Esophagus (tissue), 2 donors: ENCODE measurements around the gene USP40. TPM values are rescaled to one million over a fixed set of nuclear protein-coding genes. Genes with fewer than 3 reads are reported as not detected.

Experiments
- H3K27ac ChIP-seq, 2 donors: one replicate each; pipeline ENCODE4 v1.5.1; 2013; ENCODE audit warnings: low read depth in 2 of 2, mild to moderate bottlenecking in 2 of 2, inconsistent platforms in 1 of 2, low read length in 1 of 2, moderate library complexity in 1 of 2
- H3K27me3 ChIP-seq, 2 donors: one replicate each; pipeline ENCODE4 v1.6.1; 2013; ENCODE audit warnings: low read length in 2 of 2, control low read depth in 1 of 2, mild to moderate bottlenecking in 1 of 2; ENCODE audit not compliant: insufficient read depth in 2 of 2, control insufficient read depth in 1 of 2
- H3K36me3 ChIP-seq, 2 donors: one replicate each; pipeline ENCODE4 v1.6.1; 2013; ENCODE audit warnings: low read length in 1 of 2; ENCODE audit not compliant: control insufficient read depth in 2 of 2, insufficient read depth in 2 of 2
- H3K4me1 ChIP-seq, 2 donors: one replicate each; pipeline ENCODE4 v1.6.1; 2013; ENCODE audit warnings: low read length in 1 of 2; ENCODE audit not compliant: control insufficient read depth in 2 of 2, insufficient read depth in 2 of 2
- H3K4me3 ChIP-seq, 2 donors: one replicate each; pipeline ENCODE4 v1.5.1; 2013; ENCODE audit warnings: low read length in 2 of 2, mild to moderate bottlenecking in 2 of 2, low read depth in 1 of 2, moderate library complexity in 1 of 2
- H3K9me3 ChIP-seq, 2 donors: one replicate each; pipeline ENCODE4 v1.6.1; 2013; ENCODE audit warnings: mild to moderate bottlenecking in 2 of 2, low read depth in 1 of 2, low read length in 1 of 2, moderate library complexity in 1 of 2; ENCODE audit not compliant: control insufficient read depth in 2 of 2, insufficient read depth in 1 of 2
- WGBS, 2 donors: extraction: QIAGEN DNeasy Blood & Tissue Kit; methylation state at CpG; one replicate each; pipeline ENCODE4 v1.1.7; 2013; 5-methylcytosine and 5-hydroxymethylcytosine counted together
- polyA plus RNA-seq, 2 donors: library from polyadenylated mRNA; stranded (reverse); fragments of 200-250 nt; gene quantifications; one replicate each; pipeline ENCODE4 v1.2.3, GENCODE V29; 2013
- donor health status: healthy with polysubstance abuse.
- donor health status: Bipolar disorder and iron deficiency.

USP40 gene
- polyA plus RNA-seq, 2 donors: 14.2 to 29.9 TPM

GRCh38 chr2:233464056-233464455, 102.5 kb downstream of the USP40 start:
- Histone ChIP-seq H3K4me1 (peaks cover 0 to 6% of the 10 kb centered on the region in 2 donors), H3K4me3 (no peak overlapping the region), H3K36me3 (peaks cover 3 to 44% of the 10 kb centered on the region in 2 donors), H3K9me3 (no peaks in the 10 kb centered on the region), H3K27ac (no peak overlapping the region), H3K27me3 (no peaks in the 10 kb centered on the region)
- WGBS, 2 donors: 91 to 92% methylated on average over 19 of the region's 19 CpGs

- no peak overlapping the region for H3K4me3 ChIP-seq
- no peaks in the 10 kb centered on the region for H3K9me3 ChIP-seq
- H3K27me3 ChIP-seq: no peaks in the 10 kb centered on the region
- peaks cover 0 to 6% of the 10 kb centered on the region in 2 donors for H3K4me1 ChIP-seq
- WGBS, 2 donors: 94 to 96% methylated on average over 16 of the region's 16 CpGs
- H3K27ac ChIP-seq: no peak overlapping the region
- H3K36me3 ChIP-seq: peaks cover 3 to 41% of the 10 kb centered on the region in 2 donors
Measured at GRCh38 chr2:233463586-233463985, 103.0 kb downstream of the USP40 start.

DNA sequence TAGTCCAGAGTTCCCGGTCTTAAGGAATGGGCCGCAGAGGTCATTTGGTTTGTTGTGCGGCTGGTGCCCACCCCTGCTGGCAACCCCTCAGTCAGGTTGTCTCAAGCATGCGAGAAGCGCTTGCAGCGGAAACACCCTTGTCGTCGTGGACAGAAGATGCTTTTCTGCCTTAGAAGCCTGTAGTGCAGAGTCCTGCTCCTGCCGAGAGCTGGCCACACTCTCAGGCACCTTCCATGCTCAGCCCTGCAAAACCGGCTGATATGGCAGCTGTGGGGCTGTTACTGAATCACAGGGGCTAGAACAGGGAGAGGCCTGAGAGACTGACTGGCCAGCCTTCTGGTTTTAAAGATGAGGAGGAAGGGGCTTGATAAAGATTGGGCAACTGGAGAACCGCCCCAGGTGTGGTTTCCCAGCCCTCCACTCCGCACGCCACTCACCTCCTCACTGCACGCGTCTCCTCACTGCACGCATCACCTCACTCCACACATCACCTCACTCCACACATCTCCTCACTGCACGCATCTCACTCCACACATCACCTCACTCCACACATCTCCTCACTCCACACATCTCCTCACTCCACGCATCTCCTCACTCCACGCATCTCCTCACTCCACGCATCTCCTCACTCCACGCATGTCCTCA, 103.6 kb downstream of the USP40 start:
- Histone ChIP-seq H3K9me3 (no peaks in the 10 kb centered on the region), H3K4me3 (no peak overlapping the region), H3K27me3 (no peaks in the 10 kb centered on the region), H3K4me1 (peaks cover 0 to 6% of the 10 kb centered on the region in 2 donors), H3K36me3 (peaks cover 3 to 39% of the 10 kb centered on the region in 2 donors), H3K27ac (no peak overlapping the region)
- WGBS, 2 donors: 92 to 93% methylated on average over 21 of the region's 21 CpGs

- no peaks in the 10 kb centered on the region for H3K27me3 ChIP-seq
- H3K4me3 ChIP-seq: no peak overlapping the region
- no peaks in the 10 kb centered on the region for H3K9me3 ChIP-seq
- 93 to 94% methylated on average over 25 of the region's 25 CpGs for WGBS, 2 donors
- peaks cover 3 to 37% of the 10 kb centered on the region in 2 donors for H3K36me3 ChIP-seq
- H3K4me1 ChIP-seq: peaks cover 0 to 6% of the 10 kb centered on the region in 2 donors
- H3K27ac ChIP-seq: no peak overlapping the region
Measured at GRCh38 chr2:233462202-233462785, 104.3 kb downstream of the USP40 start.

GRCh38 chr2:233461481-233461891, 105.1 kb downstream of the USP40 start:
- 87 to 96% methylated on average over 8 of the region's 8 CpGs for WGBS, 2 donors
- H3K36me3 ChIP-seq: peaks cover 3 to 38% of the 10 kb centered on the region in 2 donors
- H3K9me3 ChIP-seq: no peaks in the 10 kb centered on the region
- H3K27ac ChIP-seq: no peak overlapping the region
- H3K27me3 ChIP-seq: no peaks in the 10 kb centered on the region
- H3K4me3 ChIP-seq: no peak overlapping the region
- peaks cover 0 to 6% of the 10 kb centered on the region in 2 donors for H3K4me1 ChIP-seq

DNA sequence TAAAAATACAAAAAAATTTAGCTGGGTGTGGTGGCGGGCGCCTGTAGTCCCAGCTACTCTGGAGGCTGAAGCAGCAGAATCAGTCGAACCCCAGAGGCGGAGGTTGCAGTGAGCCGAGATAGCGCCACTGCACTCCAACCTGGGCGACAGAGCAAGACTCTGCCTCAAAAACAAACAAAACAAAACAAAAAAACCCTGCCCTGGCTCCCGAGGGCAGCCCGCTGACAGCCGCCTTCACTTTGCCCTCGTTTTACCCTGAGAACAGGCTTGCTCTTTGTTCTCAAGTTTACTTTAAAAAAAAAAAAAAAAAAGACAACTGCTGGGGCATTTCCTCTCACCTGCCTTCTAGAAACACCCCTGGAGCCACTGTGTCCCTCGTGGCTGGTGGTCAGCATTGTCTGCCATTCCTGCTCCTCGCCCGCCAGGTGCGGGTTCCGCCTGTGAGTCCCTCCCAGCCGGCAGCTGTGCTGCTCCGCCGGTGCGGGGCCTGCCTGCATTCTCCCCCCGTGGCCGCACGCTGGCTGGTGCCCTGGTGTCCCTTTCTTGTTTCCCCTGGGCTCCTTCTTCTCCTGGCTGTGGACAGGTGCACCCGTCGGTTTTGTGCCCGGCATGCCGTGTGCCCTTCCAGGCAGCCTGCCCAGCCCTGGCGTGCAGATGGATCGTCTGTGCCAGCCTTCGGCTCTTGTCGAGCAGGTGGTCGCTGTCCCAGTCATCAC, 105.7 kb downstream of the USP40 start:
- Histone ChIP-seq H3K27me3 (no peaks in the 10 kb centered on the region), H3K36me3 (peaks cover 3 to 38% of the 10 kb centered on the region in 2 donors), H3K27ac (no peak overlapping the region), H3K4me3 (no peak overlapping the region), H3K4me1 (peaks cover 0 to 6% of the 10 kb centered on the region in 2 donors), H3K9me3 (no peaks in the 10 kb centered on the region)
- 73 to 74% methylated on average over 32 of the region's 32 CpGs for WGBS, 2 donors

DNA sequence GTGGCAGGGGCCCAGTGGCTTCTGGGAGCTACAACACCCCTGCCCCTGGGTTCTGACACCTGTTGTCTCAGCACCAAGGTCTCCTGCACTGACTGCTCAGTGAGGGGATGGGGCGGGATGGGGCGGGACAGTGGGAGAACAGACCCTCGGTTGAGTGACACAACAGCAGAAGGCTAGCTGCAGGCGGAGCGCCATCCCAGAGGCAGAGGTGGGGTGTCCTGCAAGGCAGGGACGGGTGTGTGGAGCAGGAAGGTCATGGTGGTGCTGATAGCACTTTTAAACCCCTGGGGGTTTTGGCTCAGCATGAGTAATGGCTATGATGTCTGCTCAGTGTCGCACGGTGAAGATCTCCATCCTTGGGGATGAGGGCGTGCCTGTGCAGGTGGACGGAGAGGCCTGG, 107.2 kb downstream of the USP40 start:
- H3K4me1 ChIP-seq: peaks cover 0 to 2% of the 10 kb centered on the region in 2 donors
- peaks cover 6 to 41% of the 10 kb centered on the region in 2 donors for H3K36me3 ChIP-seq

GRCh38 chr2:233458826-233459225, 107.8 kb downstream of the USP40 start:
- Histone ChIP-seq H3K4me1 (no peaks in the 10 kb centered on the region), H3K9me3 (no peaks in the 10 kb centered on the region), H3K4me3 (no peak overlapping the region), H3K36me3 (peaks cover 10 to 36% of the 10 kb centered on the region in 2 donors), H3K27me3 (no peaks in the 10 kb centered on the region), H3K27ac (no peak overlapping the region)
- 94% methylated on average over 8 of the region's 8 CpGs for WGBS, 2 donors

More for the DNA sequence above, 107.2 kb downstream of the USP40 start:
- Histone ChIP-seq H3K27ac (no peak overlapping the region), H3K9me3 (no peaks in the 10 kb centered on the region), H3K4me3 (no peak overlapping the region), H3K27me3 (no peaks in the 10 kb centered on the region)
- WGBS, 2 donors: 94 to 96% methylated on average over 10 of the region's 10 CpGs

GRCh38 chr2:233458031-233458610, 108.5 kb downstream of the USP40 start:
- no peaks in the 10 kb centered on the region for H3K9me3 ChIP-seq
- peaks cover 11 to 32% of the 10 kb centered on the region in 2 donors for H3K36me3 ChIP-seq
- no peaks in the 10 kb centered on the region for H3K4me1 ChIP-seq
- H3K27ac ChIP-seq: no peak overlapping the region
- 96 to 97% methylated on average over 20 of the region's 20 CpGs for WGBS, 2 donors
- H3K27me3 ChIP-seq: no peaks in the 10 kb centered on the region
- H3K4me3 ChIP-seq: no peak overlapping the region
